ENCODE measurements around the gene COL5A1.

COL5A1 gene

DNA sequence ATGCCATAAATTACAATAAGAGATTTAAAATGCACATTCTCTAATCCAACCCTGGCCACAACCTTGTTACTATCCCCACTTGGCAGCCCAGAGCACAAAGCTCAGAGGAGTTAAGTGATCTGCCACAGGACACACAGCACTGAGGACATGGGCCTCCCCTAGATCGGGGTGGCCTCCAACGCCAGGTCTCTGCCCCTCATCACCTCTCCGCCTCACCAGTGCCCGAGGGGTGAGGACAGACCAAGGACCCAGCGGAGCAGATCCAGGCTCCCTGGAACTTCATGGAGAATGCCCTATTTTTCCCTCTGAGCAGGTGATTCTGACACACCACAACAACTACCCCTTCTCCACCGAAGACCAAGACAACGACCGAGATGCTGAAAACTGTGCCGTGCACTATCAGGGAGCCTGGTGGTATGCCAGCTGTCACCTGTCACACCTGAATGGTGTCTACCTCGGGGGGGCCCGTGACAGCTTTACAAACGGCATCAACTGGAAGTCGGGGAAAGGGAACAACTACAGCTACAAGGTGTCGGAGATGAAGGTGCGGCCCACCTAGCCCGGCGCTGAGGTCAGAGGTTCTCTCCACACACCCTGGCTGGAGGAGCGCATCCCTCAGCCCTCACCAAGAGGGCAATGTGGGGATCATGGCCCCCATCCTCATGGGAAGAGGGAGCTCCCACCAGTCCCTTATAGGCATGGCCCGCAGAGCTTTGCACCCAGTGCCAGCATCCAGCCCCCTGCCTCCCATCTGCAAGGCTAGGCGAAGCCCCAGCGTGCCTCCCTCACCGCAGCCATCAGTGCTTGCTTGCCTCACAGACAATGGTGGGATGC lies 226.5 kb downstream of the COL5A1 start:
- in situ Hi-C loops (cut with MboI; ENCODE audit: low sequenced_read_pairs), result no loop called here

GRCh38 chr9:134868751-134869553 lies 227.3 kb downstream of the COL5A1 start:
- in situ Hi-C loops (cut with MboI; ENCODE audit: low sequenced_read_pairs), result no loop called here

GRCh38 chr9:134869554-134870300 lies 228.1 kb downstream of the COL5A1 start:
- in situ Hi-C loops (cut with MboI; ENCODE audit: low sequenced_read_pairs), result no loop called here

DNA sequence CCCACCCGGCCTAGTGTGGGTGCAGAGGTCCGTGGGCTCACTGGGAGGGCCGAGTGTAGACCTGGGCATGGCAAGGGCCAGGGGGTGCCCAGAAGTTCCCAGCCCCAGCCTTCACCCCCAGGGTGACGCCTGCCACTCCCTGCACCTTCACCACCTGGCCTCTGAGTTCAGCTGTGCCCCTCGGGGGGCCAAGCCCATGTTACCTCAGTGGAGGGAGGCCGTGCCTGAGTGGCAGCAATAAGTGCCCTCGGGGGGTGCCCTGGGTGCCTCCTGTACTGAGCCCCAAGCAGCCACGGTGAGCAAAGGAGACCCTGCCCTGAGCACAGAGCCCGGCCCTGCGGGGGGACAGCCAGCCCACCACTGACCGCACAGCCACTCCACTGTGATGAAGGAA lies 228.7 kb downstream of the COL5A1 start:
- in situ Hi-C loops (cut with MboI; ENCODE audit: low sequenced_read_pairs), result no loop called here

DNA sequence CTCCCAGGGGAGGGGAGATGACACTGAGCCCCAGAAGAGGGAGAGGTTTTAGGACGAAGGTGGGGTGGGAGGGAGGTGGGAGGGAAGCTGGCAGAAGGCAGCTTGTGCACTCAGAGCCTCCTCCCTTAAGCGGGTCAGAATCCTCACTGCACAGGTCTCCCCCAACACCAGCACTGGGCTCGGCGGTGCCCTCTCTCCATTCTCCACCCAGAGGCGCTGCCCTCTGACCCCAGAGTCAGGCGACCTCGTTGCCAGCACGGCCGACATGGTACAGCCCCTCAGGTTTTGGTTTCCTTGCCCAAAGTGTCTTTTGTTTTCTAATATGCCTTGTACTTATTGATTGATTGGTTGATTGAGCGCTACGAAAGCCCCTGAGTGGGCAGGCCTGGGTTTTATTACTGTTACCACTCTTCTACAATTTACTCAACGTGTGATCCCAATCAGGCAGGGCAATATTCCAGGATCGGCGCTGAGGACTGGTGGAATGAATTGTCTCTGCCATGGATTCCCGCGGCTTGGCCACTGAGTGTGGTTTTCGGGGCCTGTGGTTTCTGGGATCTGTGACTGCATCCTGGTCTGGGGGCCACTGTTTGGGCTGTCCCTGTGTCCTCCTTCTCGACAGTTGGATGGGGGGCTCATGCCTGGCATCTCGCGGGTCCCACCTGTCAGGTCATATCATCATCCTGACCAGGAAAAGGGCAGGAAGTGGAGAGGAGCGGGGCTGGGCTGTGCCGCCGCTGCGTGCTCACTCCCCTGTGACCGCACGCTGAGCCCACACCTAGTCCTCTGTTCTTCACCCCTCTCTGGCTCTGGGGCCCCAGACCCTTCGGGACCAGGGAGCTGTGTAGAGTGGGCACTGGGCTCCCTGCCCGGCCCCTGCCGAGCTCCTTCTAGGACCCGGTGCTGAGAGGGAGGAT lies 229.4 kb downstream of the COL5A1 start:
- in situ Hi-C loops (cut with MboI; ENCODE audit: low sequenced_read_pairs), result no loop called here

GRCh38 chr9:134871697-134872340 lies 230.2 kb downstream of the COL5A1 start:
- in situ Hi-C loops (cut with MboI; ENCODE audit: low sequenced_read_pairs), result no loop called here

- in situ Hi-C loops (cut with MboI; ENCODE audit: low sequenced_read_pairs), result no loop called here
These were observed 231.1 kb downstream of the COL5A1 start for GRCh38 chr9:134872482-134873231.

GRCh38 chr9:134875371-134875770 lies 233.8 kb downstream of the COL5A1 start:
- in situ Hi-C loops (cut with MboI; ENCODE audit: low sequenced_read_pairs), result no loop called here

DNA sequence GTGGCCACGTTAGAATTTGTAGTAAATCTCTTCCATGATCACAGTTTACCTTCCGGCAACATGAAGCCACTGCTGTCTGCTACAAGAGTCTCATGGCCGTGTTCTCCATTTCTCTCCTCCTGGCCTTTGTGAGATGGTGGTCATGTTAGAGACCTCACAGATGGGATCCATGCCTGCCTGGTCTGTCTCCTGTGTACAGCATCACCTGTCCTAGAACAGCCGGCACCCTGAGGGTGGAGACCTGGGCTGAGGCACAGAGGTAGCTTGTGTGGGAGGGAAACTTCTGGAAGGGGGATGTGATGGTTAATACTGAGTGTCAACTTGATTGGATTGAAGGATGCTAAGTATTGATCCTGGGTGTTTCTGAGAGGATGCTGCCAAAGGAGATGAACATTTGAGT lies 235.9 kb downstream of the COL5A1 start:
- in situ Hi-C loops (cut with MboI; ENCODE audit: low sequenced_read_pairs), result no loop called here

GRCh38 chr9:134879664-134880483 lies 238.3 kb downstream of the COL5A1 start:
- in situ Hi-C loops (cut with MboI; ENCODE audit: low sequenced_read_pairs), result no loop called here

DNA sequence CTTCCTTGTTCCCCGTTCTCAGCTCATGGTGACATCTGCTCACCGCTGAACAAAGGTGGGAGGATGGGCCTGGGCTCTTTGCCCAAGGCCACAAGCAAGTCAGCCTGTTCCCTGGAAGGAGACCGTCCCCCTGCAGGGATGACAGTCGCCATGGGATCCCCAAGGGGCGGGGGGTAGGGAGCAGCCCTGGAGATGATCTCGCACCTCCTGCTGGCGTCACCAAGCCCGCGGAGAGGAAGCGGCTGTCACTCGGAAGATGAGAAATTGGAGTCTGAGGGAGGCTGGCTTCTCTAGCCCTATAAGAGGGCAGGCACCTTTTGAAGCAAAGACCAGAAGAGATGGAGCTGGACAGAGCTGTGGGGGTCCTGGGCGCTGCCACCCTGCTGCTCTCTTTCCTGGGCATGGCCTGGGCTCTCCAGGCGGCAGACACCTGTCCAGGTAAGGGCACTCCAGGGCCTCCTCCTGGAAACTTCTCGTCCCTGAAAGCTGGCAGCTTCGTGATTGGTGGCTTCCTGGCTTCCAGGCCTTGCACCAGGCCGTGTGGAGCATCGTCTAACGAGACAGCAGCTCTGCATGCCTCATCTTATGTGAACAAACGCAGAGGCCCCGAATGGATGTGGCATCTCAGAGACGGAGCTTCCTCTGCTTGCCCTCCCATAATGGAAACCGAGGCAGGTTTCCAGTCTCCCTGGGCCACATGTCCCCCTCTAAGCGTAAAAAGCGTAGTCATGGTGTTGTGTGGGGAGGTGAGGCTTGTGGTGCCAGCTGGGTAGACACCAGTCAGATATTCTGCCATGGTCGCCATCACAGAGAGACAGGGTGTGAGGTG lies 239.1 kb downstream of the COL5A1 start, which contains the start of gene FCN2:
Gene FCN2, plus strand, starts transcription at position 327 of the 829 bp plus-strand sequence. Its CDS starts 12 bp downstream, at position 339.
- in situ Hi-C loops (cut with MboI; ENCODE audit: low sequenced_read_pairs), result no loop called here

DNA sequence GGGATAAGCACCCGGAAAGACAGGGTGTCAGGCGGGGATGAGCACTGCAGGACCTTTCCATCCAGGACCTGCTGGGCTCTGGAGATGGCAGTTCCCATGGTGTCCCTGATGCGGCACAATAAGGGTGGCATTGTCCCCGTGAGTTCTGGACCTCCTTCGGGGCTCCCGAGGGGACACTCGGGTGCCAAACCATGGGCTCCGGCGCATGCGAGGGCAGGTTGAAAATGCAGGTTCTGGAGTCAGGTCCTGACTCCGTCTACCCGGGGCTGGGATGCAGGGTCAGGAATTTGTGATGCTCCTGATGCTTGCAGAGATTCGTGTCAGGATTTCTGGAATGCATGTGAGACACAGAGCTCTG lies 239.7 kb downstream of the COL5A1 start:
- in situ Hi-C loops (cut with MboI; ENCODE audit: low sequenced_read_pairs), result no loop called here

- in situ Hi-C loops (cut with MboI; ENCODE audit: low sequenced_read_pairs), result no loop called here
These were observed 240.7 kb downstream of the COL5A1 start for GRCh38 chr9:134882204-134882785.

- in situ Hi-C loops (cut with MboI; ENCODE audit: low sequenced_read_pairs), result no loop called here
These were observed 241.6 kb downstream of the COL5A1 start for GRCh38 chr9:134883040-134883782.

GRCh38 chr9:134884492-134884891 lies 242.9 kb downstream of the COL5A1 start:
- in situ Hi-C loops (cut with MboI; ENCODE audit: low sequenced_read_pairs), result no loop called here

GRCh38 chr9:134885001-134885678 lies 243.5 kb downstream of the COL5A1 start:
- in situ Hi-C loops (cut with MboI; ENCODE audit: low sequenced_read_pairs), result no loop called here

Data from HL-60/S4 (cell line).